Transverse colon (tissue), 4 donors: ENCODE data around the gene MTURN.

ENCODE experiments used
- CTCF ChIP-seq, 5 experiments: fragments of 200-600 bp in 3 of 5; fragments of 450-650 bp in 2 of 5; sonication (generic) in 3 of 5; IDR thresholded peaks; 1 replicate in 2 of 5; 2 replicates in 3 of 5; pipeline ENCODE4 v1.5.1; 2016 to 2017; ENCODE audit warnings: antibody characterized with exemption in 5 of 5, inconsistent platforms in 3 of 5, mild to moderate bottlenecking in 2 of 5, moderate library complexity in 1 of 5
- EP300 ChIP-seq: sonication (generic); formaldehyde crosslinking; IDR thresholded peaks from one replicate; pipeline ENCODE4 v1.6.1; 2017; ENCODE audit warnings: antibody characterized with exemption, low read depth
- POLR2A ChIP-seq: fragments of 450-650 bp; IDR thresholded peaks from one replicate; pipeline ENCODE4 v1.6.1; 2016; ENCODE audit warnings: antibody characterized with exemption, mild to moderate bottlenecking, moderate library complexity
- POLR2AphosphoS5 ChIP-seq, 3 donors: sonication (generic); formaldehyde crosslinking; IDR thresholded peaks; one replicate each; pipeline ENCODE4 v1.6.1; 2016; ENCODE audit warnings: antibody characterized with exemption in 3 of 3

DNA sequence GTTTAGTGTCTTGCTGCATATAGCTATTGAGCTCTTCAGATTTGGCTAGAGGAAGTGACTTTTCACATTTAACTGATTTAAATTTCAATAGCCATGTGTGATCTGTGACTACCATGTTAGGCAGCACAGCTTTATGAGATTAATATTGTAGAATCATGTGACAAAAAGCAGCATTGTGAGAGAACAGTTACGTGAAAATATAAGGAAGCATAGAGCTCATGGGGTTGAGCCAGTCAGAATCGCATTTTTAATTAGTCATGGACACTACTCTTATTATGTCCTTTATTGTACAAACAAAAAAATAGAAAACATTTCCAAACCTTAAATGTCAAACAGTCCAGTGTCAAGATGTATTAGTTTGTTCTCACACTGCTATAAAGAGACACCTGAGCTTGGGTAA lies 48.0 kb downstream of the MTURN start:
- TF ChIP-seq CTCF (IDR thresholded peaks at IDR 0.05) = no peak
- TF ChIP-seq POLR2AphosphoS5 (IDR thresholded peaks at IDR 0.05) = no peak
- no peak for TF ChIP-seq EP300
- TF ChIP-seq POLR2A = no peak
